ENCODE data around the gene SYNGR3. TPM values are rescaled to one million over a fixed set of nuclear protein-coding genes. Genes with fewer than 3 reads are reported as not detected.
A peak's percentile ranks its signal among the peaks of the same experiment; 100 is the strongest.

Gene SYNGR3
- total RNA-seq, 1 experiment from 2014 or later, result 11.9 TPM

DNA sequence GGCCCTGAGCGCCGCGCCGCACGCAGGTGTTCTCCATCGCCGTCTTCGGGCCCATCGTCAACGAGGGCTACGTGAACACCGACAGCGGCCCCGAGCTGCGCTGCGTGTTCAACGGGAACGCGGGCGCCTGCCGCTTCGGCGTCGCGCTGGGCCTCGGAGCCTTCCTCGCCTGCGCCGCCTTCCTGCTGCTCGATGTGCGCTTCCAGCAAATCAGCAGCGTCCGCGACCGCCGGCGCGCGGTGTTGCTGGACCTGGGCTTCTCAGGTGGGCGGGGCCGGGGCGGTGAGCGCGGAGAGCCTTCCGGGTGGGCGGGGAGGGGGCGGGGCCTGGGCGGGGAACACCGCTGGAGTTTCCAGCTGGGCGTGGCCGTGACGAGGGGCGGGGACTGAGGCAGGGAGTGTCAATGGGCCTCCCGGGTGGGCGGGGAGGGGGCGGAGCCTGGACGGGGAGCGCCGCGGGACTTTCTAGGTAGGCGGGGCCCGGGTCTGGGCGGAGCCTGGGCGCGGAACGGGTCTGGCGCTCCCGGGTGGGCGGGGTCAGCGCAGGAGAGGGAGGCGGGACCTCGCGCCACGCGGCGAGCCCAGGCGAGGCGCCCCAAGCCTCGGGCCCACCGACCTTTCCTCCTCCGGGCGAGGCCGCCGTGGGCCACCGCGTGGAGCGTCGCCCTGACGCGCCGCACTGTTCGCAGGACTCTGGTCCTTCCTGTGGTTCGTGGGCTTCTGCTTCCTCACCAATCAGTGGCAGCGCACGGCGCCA is 2.4 kb downstream of the SYNGR3 start:
- Histone ChIP-seq H2AK5ac (ENCODE audit: insufficient read length, low read length) (no peak overlapping the region), H3K23me2 (ENCODE audit: insufficient read length, low read depth, low read length, poor library complexity, severe bottlenecking) (peaks cover 18% of the 10 kb centered on the region), H2BK20ac (ENCODE audit: low read depth, low read length, poor library complexity, severe bottlenecking) (no peak overlapping the region), H3K79me1 (ENCODE audit: insufficient read depth, low read depth, low read length, poor library complexity, severe bottlenecking) (no peaks in the 10 kb centered on the region), H3K4ac (ENCODE audit: low read depth, low read length) (no peak overlapping the region; the same call in 1 of the 2 replicates), H2BK5ac (ENCODE audit: insufficient read length, low read length) (no peak overlapping the region), H3K79me2 (ENCODE audit: insufficient read depth, low read length) (no peaks in the 10 kb centered on the region), H3K14ac (ENCODE audit: insufficient read depth, low read length) (peak overlapping the region; percentile 82), H3K9ac (ENCODE audit: extremely low read depth, insufficient read length, low read length) (no peak overlapping the region), H4K20me1 (ENCODE audit: control insufficient read depth, insufficient read depth, insufficient read length) (no peaks in the 10 kb centered on the region), H3K27me3 (ENCODE audit: insufficient read depth, low read length) (peaks cover 15% of the 10 kb centered on the region; the same call in 1 of the 2 replicates), H3K23ac (ENCODE audit: insufficient read length, low read depth, low read length) (no peak overlapping the region), H3K18ac (ENCODE audit: insufficient read length, low read depth, low read length) (peak overlapping the region; percentile 85), H3T11ph (ENCODE audit: low read length) (no peak overlapping the region), H2BK120ac (ENCODE audit: low read depth, low read length, poor library complexity, severe bottlenecking) (no peak overlapping the region), H2AFZ (ENCODE audit: low read length) (no peak overlapping the region), H4K5ac (ENCODE audit: insufficient read length, low read depth, low read length) (no peak overlapping the region), H4K8ac (replicated peaks; ENCODE audit: insufficient read length, low read depth, low read length) (no peak overlapping the region), H3K4me2 (ENCODE audit: insufficient read depth, insufficient read length, low read length) (peak overlapping the region; percentile 53), H3K9me3 (ENCODE audit: control insufficient read depth, low read depth, low read length) (no peaks in the 10 kb centered on the region), H2BK15ac (ENCODE audit: low read depth, low read length) (no peak overlapping the region; the same call in 1 of the 2 replicates), H4K91ac (ENCODE audit: insufficient read length, low read depth, low read length) (no peak overlapping the region), H3K27ac (ENCODE audit: insufficient read length, low read depth, low read length) (no peak overlapping the region), H2BK12ac (ENCODE audit: insufficient read length, low read depth, low read length) (no peak overlapping the region), H3K56ac (ENCODE audit: insufficient read length, low read depth, low read length) (no peak overlapping the region), H3K4me1 (ENCODE audit: insufficient read depth, low read length) (no peaks in the 10 kb centered on the region; the same call in 1 of the 2 replicates)
- H3K4me3 Mint-ChIP-seq, result peak overlapping the region; percentile 66 to 84; a peak in 3 of 5 replicates
- H3K4me1 Mint-ChIP-seq, result peaks cover 16 to 20% of the 10 kb centered on the region in 2 experiments
- no peak overlapping the region for H3K27ac Mint-ChIP-seq
- TF ChIP-seq, protein P1, sequence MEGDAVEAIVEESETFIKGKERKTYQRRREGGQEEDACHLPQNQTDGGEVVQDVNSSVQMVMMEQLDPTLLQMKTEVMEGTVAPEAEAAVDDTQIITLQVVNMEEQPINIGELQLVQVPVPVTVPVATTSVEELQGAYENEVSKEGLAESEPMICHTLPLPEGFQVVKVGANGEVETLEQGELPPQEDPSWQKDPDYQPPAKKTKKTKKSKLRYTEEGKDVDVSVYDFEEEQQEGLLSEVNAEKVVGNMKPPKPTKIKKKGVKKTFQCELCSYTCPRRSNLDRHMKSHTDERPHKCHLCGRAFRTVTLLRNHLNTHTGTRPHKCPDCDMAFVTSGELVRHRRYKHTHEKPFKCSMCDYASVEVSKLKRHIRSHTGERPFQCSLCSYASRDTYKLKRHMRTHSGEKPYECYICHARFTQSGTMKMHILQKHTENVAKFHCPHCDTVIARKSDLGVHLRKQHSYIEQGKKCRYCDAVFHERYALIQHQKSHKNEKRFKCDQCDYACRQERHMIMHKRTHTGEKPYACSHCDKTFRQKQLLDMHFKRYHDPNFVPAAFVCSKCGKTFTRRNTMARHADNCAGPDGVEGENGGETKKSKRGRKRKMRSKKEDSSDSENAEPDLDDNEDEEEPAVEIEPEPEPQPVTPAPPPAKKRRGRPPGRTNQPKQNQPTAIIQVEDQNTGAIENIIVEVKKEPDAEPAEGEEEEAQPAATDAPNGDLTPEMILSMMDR (conservative IDR thresholded peaks at IDR 0.05), result no peak
- no peaks in the 10 kb centered on the region; a peak in 1 of 5 replicates for H3K9me3 Mint-ChIP-seq
- H3K27me3 Mint-ChIP-seq (ENCODE audit: low read depth), result peaks cover 42% of the 10 kb centered on the region
- WGBS (ENCODE audit: extremely low coverage, insufficient read length, low lambda C conversion rate), result no CpG with 5 or more reads among the region's 96 CpGs
- DNase-seq, result peak; percentile 97
- peaks cover 0 to 1% (median under 1%) of the 10 kb centered on the region in 3 experiments; a peak in 3 of 7 replicates for H3K36me3 Mint-ChIP-seq (ENCODE audit: insufficient read depth in 1 of 3, low read depth in 3 of 3)
